IMR-90 (cell line): ENCODE results near the gene ORC4. TPM values are rescaled to one million over a fixed set of nuclear protein-coding genes. Genes with fewer than 3 reads are reported as not detected.

Experiments used
- ATAC-seq: fragments of 200-7000 bp; cut with Tn5 transposase; 2 replicates; pipeline ENCODE4 v1.9.1; 2020; ENCODE audit warnings: low read depth, mild to moderate bottlenecking, moderate library complexity
- BruUV-seq: library from RNA; stranded (reverse); fragments of 400-500 nt; replicated peaks from 2 replicates; lab custom pipeline; 2021; lab: Mats Ljungman, UMichigan
- CTCF ChIA-PET: fragments of 300-600 bp; formaldehyde crosslinking; extraction: SDS; loops from one replicate; lab custom pipeline; 2021; ENCODE audit warnings: antibody characterized with exemption; lab: Yijun Ruan, JAX
- POLR2A ChIA-PET: fragments of 300-600 bp; sonication (Branson Sonifier 250); formaldehyde crosslinking; loops from one replicate; lab custom pipeline; 2022; ENCODE audit warnings: antibody characterized with exemption; ENCODE audit not compliant: unreplicated experiment; lab: Charles Lee
- DNase-seq: peaks from one replicate; pipeline ENCODE4 v3.0.0; 2013
- H2AFZ ChIP-seq: replicated peaks from 2 replicates; pipeline ENCODE3; 2013; ENCODE audit warnings: low read length, mild to moderate bottlenecking; ENCODE audit not compliant: poor library complexity
- H2AK5ac ChIP-seq: 2 replicates; pipeline ENCODE4 v1.6.1; 2013; ENCODE audit warnings: low read depth, low read length, inconsistent platforms
- H2AK9ac ChIP-seq: replicated peaks from 2 replicates; pipeline ENCODE3; 2013; ENCODE audit warnings: mild to moderate bottlenecking, low read depth, low read length, moderate library complexity; ENCODE audit not compliant: poor library complexity
- H2BK120ac ChIP-seq: 2 replicates; pipeline ENCODE4 v1.6.1; 2013; ENCODE audit warnings: low read depth, low read length, inconsistent platforms
- H2BK15ac ChIP-seq: 3 replicates; pipeline ENCODE4 v1.6.1; 2013; ENCODE audit warnings: low read depth, low read length, inconsistent platforms
- H2BK20ac ChIP-seq: 2 replicates; pipeline ENCODE4 v1.6.1; 2013; ENCODE audit warnings: low read depth, mild to moderate bottlenecking, inconsistent platforms, low read length, moderate library complexity
- H2BK5ac ChIP-seq: 2 replicates; pipeline ENCODE4 v1.6.1; 2013; ENCODE audit warnings: mild to moderate bottlenecking, low read depth, low read length, inconsistent platforms; ENCODE audit not compliant: poor library complexity, severe bottlenecking
- H3K14ac ChIP-seq: replicated peaks from 2 replicates; pipeline ENCODE4 v1.6.1; 2013; ENCODE audit warnings: low read depth, low read length, inconsistent platforms
- H3K18ac ChIP-seq: 2 replicates; pipeline ENCODE4 v1.6.1; 2013; ENCODE audit warnings: low read depth, low read length, control low read depth
- H3K23ac ChIP-seq: 2 replicates; pipeline ENCODE4 v1.6.1; 2013; ENCODE audit warnings: low read depth, low read length, inconsistent platforms
- H3K27ac ChIP-seq: 2 replicates; pipeline ENCODE4 v1.5.1; 2013; ENCODE audit warnings: mild to moderate bottlenecking, control low read depth, low read length; ENCODE audit not compliant: insufficient read depth
- H3K27me3 ChIP-seq: 2 replicates; pipeline ENCODE4 v1.6.1; 2013; ENCODE audit warnings: low read length; ENCODE audit not compliant: control insufficient read depth, insufficient read depth
- H3K36me3 ChIP-seq: 2 replicates; pipeline ENCODE4 v1.6.1; 2013; ENCODE audit warnings: low read length, mixed read lengths; ENCODE audit not compliant: control insufficient read depth, insufficient read depth
- H3K4ac ChIP-seq: 2 replicates; pipeline ENCODE4 v1.6.1; 2013; ENCODE audit warnings: low read depth, low read length, inconsistent platforms
- H3K4me1 ChIP-seq: 2 replicates; pipeline ENCODE4 v1.6.1; 2013; ENCODE audit warnings: low read length, mixed read lengths; ENCODE audit not compliant: control insufficient read depth, insufficient read depth
- H3K4me2 ChIP-seq: 2 replicates; pipeline ENCODE4 v1.6.1; 2013; ENCODE audit warnings: low read depth, mild to moderate bottlenecking, control low read depth, low read length, moderate library complexity
- H3K4me3 ChIP-seq: 2 replicates; pipeline ENCODE4 v1.5.1; 2013; ENCODE audit warnings: low read depth, mild to moderate bottlenecking, control low read depth, low read length, moderate library complexity; ENCODE audit not compliant: insufficient read depth
- H3K56ac ChIP-seq: 2 replicates; pipeline ENCODE4 v1.6.1; 2013; ENCODE audit warnings: low read length, inconsistent platforms; ENCODE audit not compliant: insufficient read depth; ENCODE audit errors: extremely low read depth
- H3K79me1 ChIP-seq, 2 experiments: 2 replicates each; pipeline ENCODE4 v1.6.1; 2013; ENCODE audit warnings: low read length in 2 of 2, inconsistent platforms in 1 of 2, low read depth in 1 of 2
- H3K9ac ChIP-seq: 2 replicates; pipeline ENCODE4 v1.6.1; 2013; ENCODE audit warnings: low read depth, low read length, control low read depth
- H3K9me1 ChIP-seq: 2 replicates; pipeline ENCODE4 v1.6.1; 2013; ENCODE audit warnings: low read length, inconsistent platforms; ENCODE audit not compliant: insufficient read depth
- H3K9me3 ChIP-seq: 2 replicates; pipeline ENCODE4 v1.6.1; 2013; ENCODE audit warnings: low read length; ENCODE audit not compliant: control insufficient read depth, insufficient read depth
- H4K20me1 ChIP-seq: 2 replicates; pipeline ENCODE4 v1.6.1; 2013; ENCODE audit warnings: low read length, inconsistent platforms; ENCODE audit not compliant: insufficient read depth
- H4K5ac ChIP-seq: 2 replicates; pipeline ENCODE4 v1.6.1; 2013; ENCODE audit warnings: mild to moderate bottlenecking, low read depth, low read length, control low read depth
- H4K8ac ChIP-seq, 2 experiments: 2 replicates each; pipeline ENCODE4 v1.6.1; 2013; ENCODE audit warnings: low read depth in 2 of 2, low read length in 2 of 2, control low read depth in 1 of 2, inconsistent platforms in 1 of 2
- H4K91ac ChIP-seq: 2 replicates; pipeline ENCODE4 v1.6.1; 2013; ENCODE audit warnings: low read depth, low read length, inconsistent platforms; ENCODE audit not compliant: insufficient read depth
- BHLHE40 ChIP-seq: fragments of 150-350 bp; IDR thresholded peaks from 2 replicates; pipeline ENCODE4 v1.6.1; 2016; ENCODE audit warnings: mild to moderate bottlenecking, low read depth, low read length
- CEBPB ChIP-seq: IDR thresholded peaks from 2 replicates; pipeline ENCODE4 v1.6.1; 2012; ENCODE audit warnings: low read depth, low read length, improper control_type of control experiment
- CHD1 ChIP-seq: IDR thresholded peaks from 2 replicates; pipeline ENCODE4 v1.6.1; 2012; ENCODE audit warnings: low read depth, low read length, improper control_type of control experiment
- ELK1 ChIP-seq: fragments of 150-350 bp; IDR thresholded peaks from 2 replicates; pipeline ENCODE4 v1.6.1; 2016; ENCODE audit warnings: low read depth, mild to moderate bottlenecking, low read length, moderate library complexity, borderline replicate concordance
- FOS ChIP-seq: fragments of 150-350 bp; IDR thresholded peaks from 2 replicates; pipeline ENCODE4 v1.6.1; 2016; ENCODE audit warnings: low read depth, low read length
- MAFK ChIP-seq: IDR thresholded peaks from 2 replicates; pipeline ENCODE4 v1.6.1; 2012; ENCODE audit warnings: low read depth, low read length, improper control_type of control experiment
- MAZ ChIP-seq: IDR thresholded peaks from 2 replicates; pipeline ENCODE4 v1.6.1; 2012; ENCODE audit warnings: low read depth, mild to moderate bottlenecking, low read length, improper control_type of control experiment, moderate library complexity, borderline replicate concordance
- MXI1 ChIP-seq: IDR thresholded peaks from 2 replicates; pipeline ENCODE4 v1.6.1; 2012; ENCODE audit warnings: low read depth, mild to moderate bottlenecking, low read length, moderate library complexity, borderline replicate concordance
- NFE2L2 ChIP-seq: fragments of 150-350 bp; IDR thresholded peaks from 2 replicates; pipeline ENCODE4 v1.6.1; 2016; ENCODE audit warnings: low read depth, mild to moderate bottlenecking, low read length
- POLR2A ChIP-seq: IDR thresholded peaks from 2 replicates; pipeline ENCODE4 v1.6.1; 2012; ENCODE audit warnings: mild to moderate bottlenecking, low read depth, low read length
- RAD21 ChIP-seq: IDR thresholded peaks from 2 replicates; pipeline ENCODE4 v1.6.1; 2012; ENCODE audit warnings: low read length, improper control_type of control experiment
- RCOR1 ChIP-seq: IDR thresholded peaks from 2 replicates; pipeline ENCODE4 v1.6.1; 2012; ENCODE audit warnings: mild to moderate bottlenecking, low read length, improper control_type of control experiment; ENCODE audit not compliant: insufficient replicate concordance
- RFX5 ChIP-seq: IDR thresholded peaks from 2 replicates; pipeline ENCODE4 v1.8.0; 2012; ENCODE audit warnings: low read depth, mild to moderate bottlenecking, low read length, moderate library complexity
- SMC3 ChIP-seq: fragments of 150-350 bp; IDR thresholded peaks from 2 replicates; pipeline ENCODE4 v1.6.1; 2016; ENCODE audit warnings: low read depth, mild to moderate bottlenecking, antibody characterized with exemption, low read length, moderate library complexity
- WGBS, 2 experiments: methylation state at CpG; one replicate each; pipeline versions ENCODE4 v1.1.5 to v1.1.7; 2013; ENCODE audit warnings: missing lambda C conversion rate in 2 of 2; ENCODE audit not compliant: insufficient read length in 1 of 2; ENCODE audit errors: extremely low coverage in 2 of 2; 5-methylcytosine and 5-hydroxymethylcytosine counted together
- dilution Hi-C: fragments of 300-500 bp; cut with HindIII; formaldehyde crosslinking; loops from one replicate; pipeline ENCODE4 v1.14.3; 2018; ENCODE audit warnings: low sequenced_read_pairs; ENCODE audit not compliant: unreplicated experiment
- in situ Hi-C: fragments of 300-500 bp; cut with MboI; formaldehyde crosslinking; loops from 3 replicates; pipeline ENCODE4 v1.14.3; 2019; ENCODE audit warnings: low sequenced_read_pairs, inconsistent platforms, mixed read lengths
- intact Hi-C: fragments of 100-400 bp; cut with micrococcal nuclease; formaldehyde crosslinking; loops from 2 replicates; pipeline ENCODE4 v1.10.0; 2022
- polyA plus RNA-seq, 3 experiments: library from polyadenylated mRNA; depleted of rRNA; stranded (reverse); fragments of >200 nt; gene quantifications; 2 replicates each; pipeline ENCODE4 v1.2.3, GENCODE V29; 2012; ENCODE audit warnings: low replicate concordance in 1 of 3
- total RNA-seq: library from RNA; depleted of rRNA; stranded (reverse); fragments of >200 nt; gene quantifications from 2 replicates; pipeline ENCODE4 v1.2.3, GENCODE V29; 2012
- TF ChIP-seq, protein P1 (sequence below): fragments of 150-350 bp; IDR thresholded peaks from 2 replicates; pipeline ENCODE4 v1.6.1; 2017; ENCODE audit warnings: mild to moderate bottlenecking, antibody characterized with exemption, low read length, low read depth
- TF ChIP-seq, protein P2 (sequence below): conservative IDR thresholded peaks from 2 replicates; pipeline ENCODE4 v1.5.1; 2012; ENCODE audit warnings: mild to moderate bottlenecking, low read depth, low read length, improper control_type of control experiment

The ORC4 gene
- total and polyA plus RNA-seq, 2 of the 4 experiments (the other 2 are of a cell fraction) = 20.6 to 23.5 TPM

GRCh38 chr2:148021886-148022285 lies 1.3 kb upstream of the ORC4 start:
- Histone ChIP-seq H3K9me3 (no peaks in the 10 kb centered on the region), H3K27me3 (no peaks in the 10 kb centered on the region), H3K9me1 (peaks cover 5% of the 10 kb centered on the region; the same call in 1 of the 2 replicates), H3K18ac (peak overlapping the region; percentile 33), H2BK5ac (peak overlapping the region; percentile 97), H3K14ac (peak overlapping the region; percentile 73), H3K27ac (peak overlapping the region; percentile 92), H3K4me2 (peak overlapping the region; percentile 78), H4K5ac (peak overlapping the region; percentile 51), H2AK5ac (peak overlapping the region; percentile 88; the same call in 1 of the 2 replicates), H3K23ac (peak overlapping the region; percentile 69), H3K4me3 (peak overlapping the region; percentile 96), H3K79me1 (peaks cover 4 to 31% of the 10 kb centered on the region in 2 experiments; a peak in 2 of 4 replicates), H3K56ac (peak overlapping the region; percentile 70), H4K91ac (peak overlapping the region; percentile 92), H2BK20ac (no peak overlapping the region), H2AFZ (peak overlapping the region; percentile 95), H4K20me1 (peaks cover 7% of the 10 kb centered on the region; the same call in 1 of the 2 replicates), H3K4me1 (0 out of 2 replicates have a peak, but pooled peaks cover 2% of the 10 kb centered on the region), H2BK120ac (peak overlapping the region; percentile 26; the same call in 1 of the 2 replicates), H2BK15ac (no peak overlapping the region), H3K9ac (peak overlapping the region; percentile 88), H3K4ac (peak overlapping the region; percentile 85), H2AK9ac (peak overlapping the region; percentile 99), H4K8ac (peak overlapping the region in 1 of 2 experiments; percentile 90; a peak in 1 of 4 replicates), H3K36me3 (peaks cover 4% of the 10 kb centered on the region; the same call in 1 of the 2 replicates)
- WGBS, 2 experiments = no CpG with 5 or more reads among the region's 3 CpGs
- intact Hi-C loops (loop anchor here (5.0 kb wide), 1 partner anchor 250 kb away; no protein-coding TSS in a partner anchor), in situ Hi-C loops (no loop called here), dilution Hi-C loops (no loop called here)
- POLR2A ChIA-PET = interaction anchor here (0.6 kb wide), 1 partner anchor 748 kb away, joined by 3 read pairs; no protein-coding TSS in a partner anchor
- no peak for ATAC-seq
- DNase-seq = no peak
- no TSS peak for BruUV-seq
- TF ChIP-seq MAZ (no peak), NFE2L2 (no peak), BHLHE40 (no peak), POLR2A (no peak), MAFK (no peak), MXI1 (no peak), FOS (no peak), CHD1 (no peak), RFX5 (no peak), ELK1 (no peak), SMC3 (no peak), CEBPB (no peak), RAD21 (no peak), RCOR1 (no peak)
- TF ChIP-seq, protein P1, sequence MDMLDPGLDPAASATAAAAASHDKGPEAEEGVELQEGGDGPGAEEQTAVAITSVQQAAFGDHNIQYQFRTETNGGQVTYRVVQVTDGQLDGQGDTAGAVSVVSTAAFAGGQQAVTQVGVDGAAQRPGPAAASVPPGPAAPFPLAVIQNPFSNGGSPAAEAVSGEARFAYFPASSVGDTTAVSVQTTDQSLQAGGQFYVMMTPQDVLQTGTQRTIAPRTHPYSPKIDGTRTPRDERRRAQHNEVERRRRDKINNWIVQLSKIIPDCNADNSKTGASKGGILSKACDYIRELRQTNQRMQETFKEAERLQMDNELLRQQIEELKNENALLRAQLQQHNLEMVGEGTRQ = no peak
- TF ChIP-seq, protein P2, sequence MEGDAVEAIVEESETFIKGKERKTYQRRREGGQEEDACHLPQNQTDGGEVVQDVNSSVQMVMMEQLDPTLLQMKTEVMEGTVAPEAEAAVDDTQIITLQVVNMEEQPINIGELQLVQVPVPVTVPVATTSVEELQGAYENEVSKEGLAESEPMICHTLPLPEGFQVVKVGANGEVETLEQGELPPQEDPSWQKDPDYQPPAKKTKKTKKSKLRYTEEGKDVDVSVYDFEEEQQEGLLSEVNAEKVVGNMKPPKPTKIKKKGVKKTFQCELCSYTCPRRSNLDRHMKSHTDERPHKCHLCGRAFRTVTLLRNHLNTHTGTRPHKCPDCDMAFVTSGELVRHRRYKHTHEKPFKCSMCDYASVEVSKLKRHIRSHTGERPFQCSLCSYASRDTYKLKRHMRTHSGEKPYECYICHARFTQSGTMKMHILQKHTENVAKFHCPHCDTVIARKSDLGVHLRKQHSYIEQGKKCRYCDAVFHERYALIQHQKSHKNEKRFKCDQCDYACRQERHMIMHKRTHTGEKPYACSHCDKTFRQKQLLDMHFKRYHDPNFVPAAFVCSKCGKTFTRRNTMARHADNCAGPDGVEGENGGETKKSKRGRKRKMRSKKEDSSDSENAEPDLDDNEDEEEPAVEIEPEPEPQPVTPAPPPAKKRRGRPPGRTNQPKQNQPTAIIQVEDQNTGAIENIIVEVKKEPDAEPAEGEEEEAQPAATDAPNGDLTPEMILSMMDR = no peak
- CTCF ChIA-PET = interaction anchor here (1.3 kb wide), 1 partner anchor 487 kb away, joined by 3 read pairs; no protein-coding TSS in a partner anchor
